Upper lobe of right lung (tissue), 1 donor: Measurements from ENCODE around the gene SORL1. TPM values are rescaled to one million over a fixed set of nuclear protein-coding genes. Genes with fewer than 3 reads are reported as not detected.

ENCODE experiments used
- ATAC-seq: fragments of 200-7000 bp; cut with Tn5 transposase; one replicate; pipeline ENCODE4 v1.9.1; 2020; ENCODE audit warnings: mild to moderate bottlenecking, moderate library complexity
- DNase-seq: peaks from one replicate; pipeline ENCODE4 v3.0.0-alpha.2; 2020
- H3K27ac ChIP-seq: fragments of 200-600 bp; one replicate; pipeline ENCODE4 v1.8.0; 2022
- H3K27me3 ChIP-seq: fragments of 200-600 bp; one replicate; pipeline ENCODE4 v1.8.0; 2022; ENCODE audit warnings: mild to moderate bottlenecking
- H3K36me3 ChIP-seq: fragments of 200-600 bp; one replicate; pipeline ENCODE4 v1.8.0; 2022
- H3K4me1 ChIP-seq: fragments of 200-600 bp; one replicate; pipeline ENCODE4 v1.8.0; 2022
- H3K4me3 ChIP-seq: fragments of 200-600 bp; one replicate; pipeline ENCODE4 v1.8.0; 2022; ENCODE audit warnings: mild to moderate bottlenecking
- H3K9me3 ChIP-seq: fragments of 200-600 bp; one replicate; pipeline ENCODE4 v1.8.0; 2022
- intact Hi-C: fragments of 100-400 bp; cut with DNase I; formaldehyde crosslinking; loops from one replicate; pipeline ENCODE4 v1.11.0; 2022
- total RNA-seq: library from RNA; stranded (reverse); fragmentation: NEBNext Ultra II Directional; extraction: Animal tissue kit (Norgen Biotek cat#: 25700); gene quantifications from one replicate; pipeline ENCODE4 v1.2.1, GENCODE V29; 2021
- TF ChIP-seq, protein P1 (sequence below): fragments of 200-600 bp; IDR thresholded peaks from one replicate; pipeline ENCODE4 v1.8.0; 2022; ENCODE audit warnings: antibody characterized with exemption
- donor health status: DM: no; HTN: yes; CAD: no; lungs with severe emphysema.

SORL1 gene
- total RNA-seq, 1 donor from 2014 or later, result 48.3 TPM

DNA sequence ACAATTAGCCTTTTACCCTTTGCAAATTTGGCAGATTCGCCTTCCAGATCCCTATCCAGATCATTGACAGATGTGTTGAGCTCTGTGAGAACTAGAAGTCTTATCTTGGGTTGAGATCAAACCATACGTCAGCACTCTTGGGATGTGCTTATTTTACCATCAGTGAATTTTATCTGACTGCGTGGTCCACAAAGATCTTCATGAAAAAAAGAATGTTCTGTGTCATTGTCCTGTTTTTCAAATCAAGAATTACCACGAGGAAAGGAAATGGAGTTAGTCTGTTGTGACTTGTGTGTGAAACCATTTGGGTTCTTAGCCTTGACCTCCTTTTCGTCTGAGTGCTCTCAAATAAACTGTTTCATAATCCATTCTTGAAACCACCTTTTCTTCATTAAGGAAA is 86.9 kb downstream of the SORL1 start:
- intact Hi-C loops, result no loop called here
- H3K27ac ChIP-seq, result no peak overlapping the region
- no peaks in the 10 kb centered on the region for H3K4me1 ChIP-seq
- no peaks in the 10 kb centered on the region for H3K36me3 ChIP-seq
- no peak for ATAC-seq
- no peak overlapping the region for H3K4me3 ChIP-seq
- TF ChIP-seq, protein P1, sequence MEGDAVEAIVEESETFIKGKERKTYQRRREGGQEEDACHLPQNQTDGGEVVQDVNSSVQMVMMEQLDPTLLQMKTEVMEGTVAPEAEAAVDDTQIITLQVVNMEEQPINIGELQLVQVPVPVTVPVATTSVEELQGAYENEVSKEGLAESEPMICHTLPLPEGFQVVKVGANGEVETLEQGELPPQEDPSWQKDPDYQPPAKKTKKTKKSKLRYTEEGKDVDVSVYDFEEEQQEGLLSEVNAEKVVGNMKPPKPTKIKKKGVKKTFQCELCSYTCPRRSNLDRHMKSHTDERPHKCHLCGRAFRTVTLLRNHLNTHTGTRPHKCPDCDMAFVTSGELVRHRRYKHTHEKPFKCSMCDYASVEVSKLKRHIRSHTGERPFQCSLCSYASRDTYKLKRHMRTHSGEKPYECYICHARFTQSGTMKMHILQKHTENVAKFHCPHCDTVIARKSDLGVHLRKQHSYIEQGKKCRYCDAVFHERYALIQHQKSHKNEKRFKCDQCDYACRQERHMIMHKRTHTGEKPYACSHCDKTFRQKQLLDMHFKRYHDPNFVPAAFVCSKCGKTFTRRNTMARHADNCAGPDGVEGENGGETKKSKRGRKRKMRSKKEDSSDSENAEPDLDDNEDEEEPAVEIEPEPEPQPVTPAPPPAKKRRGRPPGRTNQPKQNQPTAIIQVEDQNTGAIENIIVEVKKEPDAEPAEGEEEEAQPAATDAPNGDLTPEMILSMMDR, result no peak
- no peak for DNase-seq
- no peaks in the 10 kb centered on the region for H3K27me3 ChIP-seq
- H3K9me3 ChIP-seq, result no peaks in the 10 kb centered on the region

DNA sequence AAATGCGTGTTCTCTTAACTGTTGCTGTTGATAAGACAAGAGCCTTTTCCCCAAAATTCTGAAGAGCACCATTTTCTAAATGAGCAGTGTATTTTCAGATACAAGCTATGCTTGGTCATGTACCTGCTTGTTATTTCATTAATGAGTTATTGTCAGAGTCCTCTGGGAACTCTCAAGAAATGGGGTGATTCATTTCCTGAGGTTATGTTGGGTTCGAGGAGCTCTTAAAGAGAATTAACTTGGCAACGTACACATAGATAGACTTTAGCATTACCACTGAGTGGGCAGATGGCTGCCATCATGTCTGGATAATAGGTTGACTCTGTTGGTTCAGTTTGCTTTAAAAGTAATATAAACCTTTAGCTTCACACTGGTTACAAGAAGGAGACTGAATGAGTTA is 88.5 kb downstream of the SORL1 start:
- H3K27me3 ChIP-seq, result no peaks in the 10 kb centered on the region
- H3K4me3 ChIP-seq, result no peak overlapping the region
- peaks cover 6% of the 10 kb centered on the region for H3K36me3 ChIP-seq
- no peak overlapping the region for H3K27ac ChIP-seq
- intact Hi-C loops, result no loop called here
- TF ChIP-seq, protein P1, result no peak
- DNase-seq (no peak), ATAC-seq (no peak)
- H3K9me3 ChIP-seq, result no peaks in the 10 kb centered on the region
- no peaks in the 10 kb centered on the region for H3K4me1 ChIP-seq

DNA sequence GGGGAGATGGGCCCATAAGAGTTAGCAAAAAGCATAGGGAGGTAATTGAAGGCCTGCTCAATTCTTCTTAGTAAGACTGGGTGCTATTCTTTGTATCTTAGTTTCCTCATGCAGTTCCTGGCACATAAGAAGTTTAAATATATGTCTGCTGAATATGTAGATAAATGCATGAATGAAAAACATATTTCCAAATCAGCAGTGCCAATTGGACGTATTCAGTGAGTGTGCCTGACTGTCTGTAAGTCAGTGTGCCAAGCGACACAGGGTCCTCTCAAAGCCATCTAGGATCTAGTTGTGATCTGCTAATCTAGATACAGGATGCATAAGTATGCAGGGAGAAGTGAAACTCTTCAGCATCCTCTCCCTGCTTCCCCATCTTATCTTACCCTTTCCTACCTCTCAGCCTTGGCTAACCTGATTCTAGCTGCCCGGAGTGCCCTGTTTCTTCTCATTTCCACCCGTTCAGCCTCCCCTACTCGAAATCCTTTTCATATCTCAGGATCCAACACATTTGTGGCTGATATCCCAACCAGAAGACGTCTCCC is 91.8 kb downstream of the SORL1 start:
- no peak for DNase-seq
- Histone ChIP-seq H3K27me3 (no peaks in the 10 kb centered on the region), H3K36me3 (peaks cover 11% of the 10 kb centered on the region), H3K9me3 (no peaks in the 10 kb centered on the region), H3K4me1 (no peaks in the 10 kb centered on the region), H3K4me3 (no peak overlapping the region), H3K27ac (no peak overlapping the region)
- no peak for ATAC-seq
- TF ChIP-seq, protein P1, result no peak
- intact Hi-C loops, result no loop called here

DNA sequence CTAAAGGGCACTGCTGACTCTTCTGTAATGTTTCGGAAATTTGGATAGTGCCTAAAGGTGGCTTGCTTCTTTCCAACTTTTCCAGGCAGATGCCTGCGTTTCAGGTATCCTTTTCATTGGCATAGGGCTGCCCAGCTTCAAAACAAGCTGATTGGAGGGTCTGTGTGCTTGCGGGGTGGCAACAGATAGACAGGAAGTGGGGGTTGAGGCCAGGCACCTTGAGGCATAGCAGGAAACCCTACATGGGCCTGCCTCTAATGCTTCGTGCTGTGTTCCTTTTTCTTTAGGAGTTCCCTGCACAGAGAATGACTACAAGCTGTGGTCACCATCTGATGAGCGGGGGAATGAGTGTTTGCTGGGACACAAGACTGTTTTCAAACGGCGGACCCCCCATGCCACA is 92.8 kb downstream of the SORL1 start:
- DNase-seq (no peak), ATAC-seq (no peak)
- intact Hi-C loops, result no loop called here
- Histone ChIP-seq H3K9me3 (no peaks in the 10 kb centered on the region), H3K4me1 (no peaks in the 10 kb centered on the region), H3K36me3 (peaks cover 11% of the 10 kb centered on the region), H3K27me3 (no peaks in the 10 kb centered on the region), H3K4me3 (no peak overlapping the region), H3K27ac (no peak overlapping the region)
- TF ChIP-seq, protein P1, result no peak

DNA sequence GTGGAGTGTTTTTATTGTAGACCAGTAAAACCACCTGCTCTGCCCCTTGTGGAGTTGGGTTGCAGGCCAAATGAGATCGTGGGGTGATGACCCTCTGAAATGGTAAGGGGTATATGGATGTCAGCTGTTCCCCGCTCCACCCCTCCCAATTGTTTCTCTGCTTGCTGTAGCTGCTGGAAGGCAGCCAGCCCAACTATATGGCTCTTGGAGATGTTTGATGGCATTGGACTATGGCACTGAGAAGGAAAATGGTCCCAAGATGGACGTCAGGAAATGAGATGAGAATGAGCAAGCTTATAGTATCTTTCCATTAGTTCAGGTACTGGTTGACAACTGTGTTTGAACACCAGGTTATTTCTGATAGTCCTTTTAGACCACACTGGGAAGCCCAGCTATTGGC is 95.5 kb downstream of the SORL1 start:
- ATAC-seq, result no peak
- no peak overlapping the region for H3K4me3 ChIP-seq
- H3K9me3 ChIP-seq, result no peaks in the 10 kb centered on the region
- no peak overlapping the region for H3K27ac ChIP-seq
- no peaks in the 10 kb centered on the region for H3K4me1 ChIP-seq
- H3K36me3 ChIP-seq, result peaks cover 11% of the 10 kb centered on the region
- H3K27me3 ChIP-seq, result no peaks in the 10 kb centered on the region
- intact Hi-C loops, result no loop called here
- no peak for DNase-seq
- TF ChIP-seq, protein P1, result no peak
